Uterus (tissue), 4 donors: ENCODE results near the gene RPS6KC1. TPM values are rescaled to one million over a fixed set of nuclear protein-coding genes. Genes with fewer than 3 reads are reported as not detected.
"Not testable (repeated sequence)": the region's sequence is repeated elsewhere in the genome, so short reads cannot be mapped to it uniquely, and the experiment has no call there.

Experiments used
- DNase-seq, 2 donors: peaks; one replicate each; pipeline ENCODE4 v3.0.0-alpha.2; 2019 to 2020
- H3K27ac ChIP-seq, 2 donors: fragments of 200-600 bp; sonication (generic); 1 replicate in 1 of 2; 2 replicates in 1 of 2; pipeline ENCODE4 v1.5.1; 2016 to 2018
- H3K27me3 ChIP-seq, 2 donors: fragments of 200-600 bp; sonication (generic); one replicate each; pipeline ENCODE4 v1.5.1; 2018 to 2019; ENCODE audit warnings: control low read depth in 1 of 2
- H3K36me3 ChIP-seq, 2 donors: fragments of 200-600 bp; sonication (generic); one replicate each; pipeline ENCODE4 v1.5.1; 2019; ENCODE audit warnings: control low read depth in 1 of 2
- H3K4me1 ChIP-seq, 2 donors: fragments of 200-600 bp; sonication (generic); one replicate each; pipeline ENCODE4 v1.5.1; 2018 to 2019; ENCODE audit warnings: control low read depth in 1 of 2
- H3K4me3 ChIP-seq, 2 donors: fragments of 200-600 bp; sonication (generic); 1 replicate in 1 of 2; 2 replicates in 1 of 2; pipeline ENCODE4 v1.5.1; 2018 to 2019; ENCODE audit warnings: mild to moderate bottlenecking in 1 of 2
- H3K9me3 ChIP-seq, 2 donors: fragments of 200-600 bp; sonication (generic); one replicate each; pipeline ENCODE4 v1.5.1; 2019; ENCODE audit warnings: control low read depth in 1 of 2
- CTCF ChIP-seq, 4 experiments: fragments of 200-600 bp in 2 of 4; fragments of 450-650 bp in 2 of 4; sonication (generic) in 2 of 4; IDR thresholded peaks; one replicate each; pipeline ENCODE4 v1.5.1; 2016 to 2019; ENCODE audit warnings: antibody characterized with exemption in 4 of 4, mild to moderate bottlenecking in 2 of 4, moderate library complexity in 1 of 4
- POLR2A ChIP-seq, 2 donors: fragments of 450-650 bp; IDR thresholded peaks; one replicate each; pipeline ENCODE4 v1.6.1; 2016; ENCODE audit warnings: antibody characterized with exemption in 2 of 2, mild to moderate bottlenecking in 1 of 2, moderate library complexity in 1 of 2
- intact Hi-C: fragments of 100-400 bp; cut with DNase I; formaldehyde crosslinking; loops from one replicate; pipeline ENCODE4 v1.15.1; 2023; ENCODE audit warnings: low total_unique reads
- total RNA-seq, 4 donors: library from RNA; depleted of rRNA in 3 of 4; stranded (reverse); fragments of >200 nt in 3 of 4; gene quantifications; one replicate each; pipeline versions ENCODE4 v1.1.0 to v1.2.4, GENCODE V29; 2014 to 2023
- donor health status: DM: yes; HTN: yes; CAD: no.

Gene RPS6KC1
- total RNA-seq, 4 donors from 2014 or later = 9.2 to 64.2 (median 22.3) TPM

GRCh38 chr1:213315571-213315970, 264.5 kb downstream of the RPS6KC1 start:
- H3K4me3 ChIP-seq = no peak overlapping the region
- no peak for TF ChIP-seq POLR2A (IDR thresholded peaks at IDR 0.05)
- DNase-seq = no peak

GRCh38 chr1:213318458-213318857, 267.4 kb downstream of the RPS6KC1 start:
- H3K9me3 ChIP-seq, H3K27ac ChIP-seq, H3K4me1 ChIP-seq, intact Hi-C loops, H3K4me3 ChIP-seq, DNase-seq, H3K36me3 ChIP-seq, H3K27me3 ChIP-seq: not testable (repeated sequence)

More at GRCh38 chr1:213315571-213315970, 264.5 kb downstream of the RPS6KC1 start:
- intact Hi-C loops = no loop called here
- no peaks in the 10 kb centered on the region for H3K36me3 ChIP-seq
- no peaks in the 10 kb centered on the region for H3K4me1 ChIP-seq
- H3K27ac ChIP-seq = no peak overlapping the region
- H3K9me3 ChIP-seq = no peaks in the 10 kb centered on the region
- H3K27me3 ChIP-seq = no peaks in the 10 kb centered on the region

- intact Hi-C loops = no loop called here
Observed at GRCh38 chr1:213320191-213320870, 269.3 kb downstream of the RPS6KC1 start.

More at GRCh38 chr1:213320191-213320870, 269.3 kb downstream of the RPS6KC1 start:
- TF ChIP-seq CTCF (IDR thresholded peaks at IDR 0.05) (no peak), POLR2A (IDR thresholded peaks at IDR 0.05) (no peak)
- DNase-seq = no peak
- no peak overlapping the region for H3K27ac ChIP-seq
- H3K27me3 ChIP-seq = no peaks in the 10 kb centered on the region
- no peaks in the 10 kb centered on the region for H3K4me1 ChIP-seq
- no peaks in the 10 kb centered on the region for H3K9me3 ChIP-seq
- no peaks in the 10 kb centered on the region for H3K36me3 ChIP-seq
- H3K4me3 ChIP-seq = no peak overlapping the region

Other genes with a start within 250 kb of the RPS6KC1 start
- gene SPATA45, start 203.6 kb upstream of the RPS6KC1 start, total RNA-seq = not detected
- 10 to 100 TPM in 2 of 4 donors, 1 to 10 TPM in 2; 2.0 to 28.9 (median 7.6) TPM for gene FLVCR1, start 193.0 kb upstream of the RPS6KC1 start, total RNA-seq
- gene VASH2, start 100.7 kb upstream of the RPS6KC1 start, total RNA-seq = 10 to 100 TPM in 1 of 4 donors, 1 to 10 TPM in 1, under 1 TPM in 2; under 0.01 to 17.2 (median 1.1) TPM
- 10 to 100 TPM; 37.1 to 79.9 (median 59.4) TPM for gene ANGEL2, start 35.4 kb upstream of the RPS6KC1 start, total RNA-seq